ENCODE measurements around the gene SH3RF3.

Gene SH3RF3

GRCh38 chr2:109401370-109401769, 272.4 kb downstream of the SH3RF3 start:
- TF ChIP-seq POLR2AphosphoS5 (IDR thresholded peaks at IDR 0.05; ENCODE audit: low read depth, low read length): no peak
- TF ChIP-seq TAF1 (IDR thresholded peaks at IDR 0.05; ENCODE audit: borderline replicate concordance, insufficient read depth, low read length): no peak
- no peak for TF ChIP-seq REST (IDR thresholded peaks at IDR 0.05; ENCODE audit: insufficient read depth in 1 of 2, low read depth in 2 of 2, low read length in 2 of 2)
- no peak for TF ChIP-seq SIN3A (IDR thresholded peaks at IDR 0.05; ENCODE audit: borderline replicate concordance, insufficient read depth, low read length)
- no peak for TF ChIP-seq FOXP2 (optimal IDR thresholded peaks at IDR 0.05; ENCODE audit: borderline replicate concordance, extremely low read depth, extremely low read length, insufficient read depth)

GRCh38 chr2:109402180-109402579, 273.2 kb downstream of the SH3RF3 start:
- TF ChIP-seq POLR2AphosphoS5 (IDR thresholded peaks at IDR 0.05; ENCODE audit: low read depth, low read length) (no peak), TAF1 (IDR thresholded peaks at IDR 0.05; ENCODE audit: borderline replicate concordance, insufficient read depth, low read length) (no peak), REST (IDR thresholded peaks at IDR 0.05; ENCODE audit: insufficient read depth in 1 of 2, low read depth in 2 of 2, low read length in 2 of 2) (no peak), SIN3A (IDR thresholded peaks at IDR 0.05; ENCODE audit: borderline replicate concordance, insufficient read depth, low read length) (no peak), FOXP2 (optimal IDR thresholded peaks at IDR 0.05; ENCODE audit: borderline replicate concordance, extremely low read depth, extremely low read length, insufficient read depth) (no peak)

- no peak for TF ChIP-seq POLR2AphosphoS5 (IDR thresholded peaks at IDR 0.05; ENCODE audit: low read depth, low read length)
- no peak for TF ChIP-seq TAF1 (IDR thresholded peaks at IDR 0.05; ENCODE audit: borderline replicate concordance, insufficient read depth, low read length)
- no peak for TF ChIP-seq SIN3A (IDR thresholded peaks at IDR 0.05; ENCODE audit: borderline replicate concordance, insufficient read depth, low read length)
- no peak for TF ChIP-seq REST (IDR thresholded peaks at IDR 0.05; ENCODE audit: insufficient read depth in 1 of 2, low read depth in 2 of 2, low read length in 2 of 2)
- TF ChIP-seq FOXP2 (optimal IDR thresholded peaks at IDR 0.05; ENCODE audit: borderline replicate concordance, extremely low read depth, extremely low read length, insufficient read depth): no peak
These were observed 274.2 kb downstream of the SH3RF3 start for GRCh38 chr2:109402980-109403840.

GRCh38 chr2:109403841-109404201, 274.8 kb downstream of the SH3RF3 start:
- no peak for TF ChIP-seq POLR2AphosphoS5 (IDR thresholded peaks at IDR 0.05; ENCODE audit: low read depth, low read length)
- no peak for TF ChIP-seq SIN3A (IDR thresholded peaks at IDR 0.05; ENCODE audit: borderline replicate concordance, insufficient read depth, low read length)
- TF ChIP-seq FOXP2 (optimal IDR thresholded peaks at IDR 0.05; ENCODE audit: borderline replicate concordance, extremely low read depth, extremely low read length, insufficient read depth): no peak
- no peak for TF ChIP-seq REST (IDR thresholded peaks at IDR 0.05; ENCODE audit: insufficient read depth in 1 of 2, low read depth in 2 of 2, low read length in 2 of 2)
- TF ChIP-seq TAF1 (IDR thresholded peaks at IDR 0.05; ENCODE audit: borderline replicate concordance, insufficient read depth, low read length): no peak
